Measurements from ENCODE around the gene IZUMO2.
"Not testable (repeated sequence)": the region's sequence is repeated elsewhere in the genome, so short reads cannot be mapped to it uniquely, and the experiment has no call there.

IZUMO2 gene

DNA sequence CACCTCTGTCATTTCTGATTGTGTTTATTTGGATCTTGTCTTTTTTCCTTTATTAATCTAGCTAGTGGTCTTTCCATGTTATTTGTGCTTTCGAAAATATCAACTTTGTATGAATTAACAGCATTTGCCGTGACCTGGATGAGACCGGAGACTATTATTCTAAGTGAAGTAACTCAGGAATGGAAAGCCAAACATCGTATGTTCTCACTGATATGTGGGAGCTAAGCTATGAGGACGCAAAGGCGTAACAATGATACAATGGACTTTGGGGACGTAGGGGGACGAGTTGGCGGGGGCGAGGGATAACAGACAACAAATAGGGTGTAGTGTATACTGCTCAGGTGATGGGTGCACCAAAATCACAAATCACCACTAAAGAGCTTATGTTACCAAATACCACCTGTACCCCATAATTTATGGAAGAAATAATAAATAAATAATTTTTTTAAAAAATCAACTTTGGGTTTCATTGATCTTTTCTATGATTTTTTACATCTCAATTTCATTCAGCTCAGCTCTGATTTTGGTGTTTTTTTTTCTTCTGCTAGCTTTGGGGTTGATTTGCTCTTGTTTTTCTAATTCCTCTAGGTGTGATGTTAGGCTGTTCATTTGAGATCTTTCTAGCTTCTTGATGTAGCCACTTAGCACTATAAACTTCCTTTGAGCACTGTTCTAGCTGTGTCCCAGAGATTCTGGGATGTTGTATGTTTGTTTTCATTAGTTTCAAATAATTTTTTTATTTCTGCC lies 27.1 kb downstream of the IZUMO2 start:
- not testable (repeated sequence) for DNase-seq (ENCODE audit: low read depth in 2 of 2)

DNA sequence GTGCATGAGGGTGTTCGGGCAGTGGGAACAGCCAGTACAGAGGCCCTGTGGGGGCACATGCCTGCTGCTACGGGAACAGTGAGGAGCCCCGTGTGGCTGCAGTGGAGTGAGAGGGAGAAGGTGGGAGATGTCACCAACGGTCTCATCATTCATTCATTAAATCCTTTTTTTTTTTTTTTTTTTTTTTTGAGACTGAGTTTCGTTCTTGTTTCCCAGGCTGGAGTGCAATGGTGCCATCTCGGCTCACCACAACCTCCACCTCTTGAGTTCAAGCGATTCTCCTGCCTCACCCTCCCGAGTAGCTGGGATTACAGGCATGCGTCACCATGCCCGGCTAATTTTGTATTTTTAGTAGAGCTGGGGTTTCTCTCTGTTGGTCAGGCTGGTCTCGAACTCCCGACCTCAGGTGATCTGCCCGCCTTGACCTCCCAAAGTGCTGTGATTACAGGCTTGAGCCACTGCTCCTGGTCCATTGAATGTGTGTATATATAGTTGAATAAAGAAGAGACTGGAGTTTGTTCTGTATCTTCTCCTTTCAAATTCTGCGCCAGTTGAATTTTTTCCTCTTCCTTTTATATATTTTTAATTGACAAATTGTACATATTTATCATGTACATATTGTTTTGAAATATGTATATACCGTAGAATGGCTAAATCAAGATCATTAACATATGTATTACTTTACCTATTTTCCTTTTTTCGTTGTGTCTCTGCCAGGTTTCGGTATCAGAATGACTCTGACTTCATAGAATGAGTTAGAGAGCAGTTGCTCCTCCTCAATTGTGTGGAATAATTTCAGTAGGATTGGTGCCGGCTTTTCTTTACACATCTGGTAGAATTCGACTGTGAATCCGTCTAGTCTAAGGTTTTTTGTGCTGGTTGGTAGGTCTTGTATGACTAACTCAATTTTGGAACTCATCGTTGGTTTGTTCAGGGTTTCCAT lies 28.0 kb downstream of the IZUMO2 start:
- DNase-seq (ENCODE audit: low read depth in 2 of 2), result not testable (repeated sequence)

DNA sequence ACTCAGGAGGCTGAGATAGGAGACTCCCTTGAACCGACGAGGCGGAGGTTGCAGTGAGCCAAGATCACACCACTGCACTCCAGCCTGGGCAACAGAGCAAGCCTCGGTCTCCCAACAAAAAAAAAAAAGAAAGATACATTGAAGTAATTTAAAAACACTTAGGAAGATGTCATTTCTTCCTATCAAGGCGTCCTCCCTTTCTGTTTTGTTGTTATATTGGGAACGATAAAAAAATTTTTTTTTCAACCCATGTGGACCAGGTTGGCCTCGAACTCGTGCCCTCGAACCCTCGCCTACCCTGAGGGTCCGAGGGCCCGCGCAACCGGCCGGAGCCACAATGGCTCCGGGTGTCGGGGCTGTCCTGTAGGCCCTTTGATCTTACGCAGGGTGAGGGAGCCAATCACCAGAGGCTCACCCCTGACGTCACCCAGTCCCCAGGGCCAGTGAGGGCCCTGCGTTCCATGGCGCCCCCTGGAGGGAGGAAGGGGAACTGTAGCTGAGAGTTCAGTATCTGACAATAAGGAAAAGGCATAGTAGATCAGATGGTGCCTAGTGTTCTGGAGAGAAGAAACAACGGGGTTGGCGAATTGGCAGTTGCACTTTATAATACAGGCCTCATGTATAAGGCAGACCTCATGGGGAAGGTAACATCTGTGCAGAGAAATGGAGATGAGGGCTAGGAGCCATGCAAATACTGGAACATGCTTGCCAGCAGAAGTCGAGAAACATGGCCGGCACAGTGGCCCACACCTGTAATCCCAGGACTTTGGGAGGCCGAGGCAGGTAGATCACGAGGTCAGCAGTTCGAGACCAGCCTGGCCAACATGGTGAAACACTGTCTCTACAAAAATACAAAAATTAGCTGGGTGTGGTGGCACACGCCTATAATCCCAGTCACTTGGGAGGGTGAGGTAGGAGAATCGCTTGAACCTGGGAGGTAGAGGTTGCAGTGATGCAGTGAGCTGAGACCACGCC lies 29.3 kb downstream of the IZUMO2 start:
- DNase-seq (ENCODE audit: low read depth in 2 of 2), result not testable (repeated sequence)

DNA sequence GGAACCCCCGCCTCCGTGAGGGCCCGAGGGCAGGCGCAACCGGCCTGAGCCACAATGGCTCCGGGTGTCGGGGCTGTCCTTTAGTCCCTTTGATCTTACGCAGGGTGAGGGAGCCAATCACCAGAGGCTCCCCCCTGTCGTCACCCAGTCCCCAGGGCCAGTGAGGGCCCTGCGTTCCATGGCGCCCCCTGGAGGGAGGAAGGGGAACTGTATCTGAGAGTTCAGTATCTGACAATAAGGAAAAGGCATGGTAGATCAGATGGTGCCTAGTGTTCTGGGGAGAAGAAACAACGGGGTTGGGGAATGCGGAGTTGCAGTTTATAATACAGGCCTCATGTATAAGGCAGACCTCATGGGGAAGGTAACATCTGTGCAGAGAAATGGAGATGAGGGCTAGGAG lies 59.1 kb downstream of the IZUMO2 start:
- not testable (repeated sequence) for DNase-seq (ENCODE audit: low read depth in 2 of 2)

GRCh38 chr19:50103405-50103804 lies 59.7 kb downstream of the IZUMO2 start:
- not testable (repeated sequence) for DNase-seq (ENCODE audit: low read depth in 2 of 2)
